IMR-90 (cell line): ENCODE data around the gene MLEC.

Source experiments
- CEBPB ChIP-seq: IDR thresholded peaks from 2 replicates; pipeline ENCODE4 v1.6.1; 2012; ENCODE audit warnings: low read depth, low read length, improper control_type of control experiment
- CTCF ChIP-seq: conservative IDR thresholded peaks from 2 replicates; pipeline ENCODE4 v1.5.1; 2012; ENCODE audit warnings: mild to moderate bottlenecking, low read depth, low read length, improper control_type of control experiment
- MAFK ChIP-seq: IDR thresholded peaks from 2 replicates; pipeline ENCODE4 v1.6.1; 2012; ENCODE audit warnings: low read depth, low read length, improper control_type of control experiment
- MAZ ChIP-seq: IDR thresholded peaks from 2 replicates; pipeline ENCODE4 v1.6.1; 2012; ENCODE audit warnings: low read depth, mild to moderate bottlenecking, low read length, improper control_type of control experiment, moderate library complexity, borderline replicate concordance
- NFE2L2 ChIP-seq: fragments of 150-350 bp; IDR thresholded peaks from 2 replicates; pipeline ENCODE4 v1.6.1; 2016; ENCODE audit warnings: low read depth, mild to moderate bottlenecking, low read length
- POLR2A ChIP-seq: IDR thresholded peaks from 2 replicates; pipeline ENCODE4 v1.6.1; 2012; ENCODE audit warnings: mild to moderate bottlenecking, low read depth, low read length
- RAD21 ChIP-seq: IDR thresholded peaks from 2 replicates; pipeline ENCODE4 v1.6.1; 2012; ENCODE audit warnings: low read length, improper control_type of control experiment
- RCOR1 ChIP-seq: IDR thresholded peaks from 2 replicates; pipeline ENCODE4 v1.6.1; 2012; ENCODE audit warnings: mild to moderate bottlenecking, low read length, improper control_type of control experiment; ENCODE audit not compliant: insufficient replicate concordance
- RFX5 ChIP-seq: IDR thresholded peaks from 2 replicates; pipeline ENCODE4 v1.8.0; 2012; ENCODE audit warnings: low read depth, mild to moderate bottlenecking, low read length, moderate library complexity
- SMC3 ChIP-seq: fragments of 150-350 bp; IDR thresholded peaks from 2 replicates; pipeline ENCODE4 v1.6.1; 2016; ENCODE audit warnings: low read depth, mild to moderate bottlenecking, antibody characterized with exemption, low read length, moderate library complexity
- TF ChIP-seq, protein P1 (sequence below): fragments of 150-350 bp; IDR thresholded peaks from 2 replicates; pipeline ENCODE4 v1.6.1; 2017; ENCODE audit warnings: mild to moderate bottlenecking, antibody characterized with exemption, low read length, low read depth
- TF ChIP-seq, protein P2 (sequence below): fragments of 150-350 bp; IDR thresholded peaks from 2 replicates; pipeline ENCODE4 v1.6.1; 2016; ENCODE audit warnings: low read depth, mild to moderate bottlenecking, low read length, moderate library complexity, borderline replicate concordance

GRCh38 chr12:120721866-120722265 lies 34.9 kb downstream of the MLEC start:
- no peak for TF ChIP-seq RAD21
- no peak for TF ChIP-seq RFX5
- no peak for TF ChIP-seq CTCF
- TF ChIP-seq SMC3 = no peak
- TF ChIP-seq, protein P1, sequence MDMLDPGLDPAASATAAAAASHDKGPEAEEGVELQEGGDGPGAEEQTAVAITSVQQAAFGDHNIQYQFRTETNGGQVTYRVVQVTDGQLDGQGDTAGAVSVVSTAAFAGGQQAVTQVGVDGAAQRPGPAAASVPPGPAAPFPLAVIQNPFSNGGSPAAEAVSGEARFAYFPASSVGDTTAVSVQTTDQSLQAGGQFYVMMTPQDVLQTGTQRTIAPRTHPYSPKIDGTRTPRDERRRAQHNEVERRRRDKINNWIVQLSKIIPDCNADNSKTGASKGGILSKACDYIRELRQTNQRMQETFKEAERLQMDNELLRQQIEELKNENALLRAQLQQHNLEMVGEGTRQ = no peak
- TF ChIP-seq, protein P2, sequence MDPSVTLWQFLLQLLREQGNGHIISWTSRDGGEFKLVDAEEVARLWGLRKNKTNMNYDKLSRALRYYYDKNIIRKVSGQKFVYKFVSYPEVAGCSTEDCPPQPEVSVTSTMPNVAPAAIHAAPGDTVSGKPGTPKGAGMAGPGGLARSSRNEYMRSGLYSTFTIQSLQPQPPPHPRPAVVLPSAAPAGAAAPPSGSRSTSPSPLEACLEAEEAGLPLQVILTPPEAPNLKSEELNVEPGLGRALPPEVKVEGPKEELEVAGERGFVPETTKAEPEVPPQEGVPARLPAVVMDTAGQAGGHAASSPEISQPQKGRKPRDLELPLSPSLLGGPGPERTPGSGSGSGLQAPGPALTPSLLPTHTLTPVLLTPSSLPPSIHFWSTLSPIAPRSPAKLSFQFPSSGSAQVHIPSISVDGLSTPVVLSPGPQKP = no peak
- TF ChIP-seq CEBPB = no peak
- no peak for TF ChIP-seq RCOR1
- TF ChIP-seq POLR2A = no peak
- TF ChIP-seq MAZ = no peak
- TF ChIP-seq MAFK = no peak
- TF ChIP-seq NFE2L2 = no peak
